ENCODE data around the gene OR10T2.

The OR10T2 gene

DNA sequence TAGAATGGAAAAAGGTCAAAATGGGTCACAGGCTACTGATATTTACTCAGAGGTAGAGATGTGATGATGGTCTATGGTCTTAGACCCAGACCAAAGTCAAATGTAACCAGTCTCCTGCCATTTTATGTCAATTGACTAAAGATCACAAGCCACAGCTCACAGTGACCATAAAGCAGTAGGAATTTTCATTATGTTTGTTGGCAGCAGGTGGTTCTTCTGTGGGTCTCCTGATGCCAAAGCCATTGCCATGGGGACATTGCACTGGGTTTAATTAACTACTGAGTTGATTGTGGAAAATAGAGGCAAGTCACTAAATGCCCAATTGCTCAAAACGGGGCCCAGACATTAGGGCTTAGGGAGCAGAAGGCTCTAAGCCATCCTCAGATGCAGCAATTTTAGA, 26.9 kb upstream of the OR10T2 start, which contains the start of gene OR10K2:
Gene OR10K2 (minus strand): TSS at position 101 of the 400 bp plus-strand sequence. CDS start 5,371 bp downstream, outside the sequence.
- Histone ChIP-seq H3K27ac (ENCODE audit: low read depth, low read length, poor library complexity, severe bottlenecking) (no peak within 1 kb of the TSS), H3K4me1 (ENCODE audit: insufficient read depth, low read length, severe bottlenecking) (no peaks in the 10 kb centered on the region), H3K9ac (ENCODE audit: low read length) (no peak within 1 kb of the TSS), H2AFZ (ENCODE audit: low read length) (no peak within 1 kb of the TSS), H3K27me3 (ENCODE audit: insufficient read depth, low read length) (no peaks in the 10 kb centered on the region), H3K79me2 (ENCODE audit: insufficient read depth, low read length) (no peaks in the 10 kb centered on the region), H3K36me3 (ENCODE audit: insufficient read depth, low read length) (no peaks in the 10 kb centered on the region), H3K9me2 (ENCODE audit: low read depth, low read length) (no peaks in the 10 kb centered on the region), H3K4me2 (ENCODE audit: low read length) (no peak within 1 kb of the TSS), H3K9me3 (ENCODE audit: low read length) (no peaks in the 10 kb centered on the region), H3K4me3 (ENCODE audit: low read depth, low read length, poor library complexity, severe bottlenecking) (no peak within 1 kb of the TSS), H4K20me1 (ENCODE audit: insufficient read depth, low read length) (no peaks in the 10 kb centered on the region), H3F3A (ENCODE audit: insufficient read depth, low read length) (no peaks in the 10 kb centered on the region)
- TF ChIP-seq, protein P1, sequence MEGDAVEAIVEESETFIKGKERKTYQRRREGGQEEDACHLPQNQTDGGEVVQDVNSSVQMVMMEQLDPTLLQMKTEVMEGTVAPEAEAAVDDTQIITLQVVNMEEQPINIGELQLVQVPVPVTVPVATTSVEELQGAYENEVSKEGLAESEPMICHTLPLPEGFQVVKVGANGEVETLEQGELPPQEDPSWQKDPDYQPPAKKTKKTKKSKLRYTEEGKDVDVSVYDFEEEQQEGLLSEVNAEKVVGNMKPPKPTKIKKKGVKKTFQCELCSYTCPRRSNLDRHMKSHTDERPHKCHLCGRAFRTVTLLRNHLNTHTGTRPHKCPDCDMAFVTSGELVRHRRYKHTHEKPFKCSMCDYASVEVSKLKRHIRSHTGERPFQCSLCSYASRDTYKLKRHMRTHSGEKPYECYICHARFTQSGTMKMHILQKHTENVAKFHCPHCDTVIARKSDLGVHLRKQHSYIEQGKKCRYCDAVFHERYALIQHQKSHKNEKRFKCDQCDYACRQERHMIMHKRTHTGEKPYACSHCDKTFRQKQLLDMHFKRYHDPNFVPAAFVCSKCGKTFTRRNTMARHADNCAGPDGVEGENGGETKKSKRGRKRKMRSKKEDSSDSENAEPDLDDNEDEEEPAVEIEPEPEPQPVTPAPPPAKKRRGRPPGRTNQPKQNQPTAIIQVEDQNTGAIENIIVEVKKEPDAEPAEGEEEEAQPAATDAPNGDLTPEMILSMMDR (IDR thresholded peaks at IDR 0.05; ENCODE audit: low read length) = no peak
- TF ChIP-seq EZH2 (IDR thresholded peaks at IDR 0.05; ENCODE audit: borderline replicate concordance, low read length) = no peak

- H3K4me1 ChIP-seq (ENCODE audit: insufficient read depth, low read length, severe bottlenecking) = no peaks in the 10 kb centered on the region
- H3K36me3 ChIP-seq (ENCODE audit: insufficient read depth, low read length) = no peaks in the 10 kb centered on the region
- H3K9me2 ChIP-seq (ENCODE audit: low read depth, low read length) = no peaks in the 10 kb centered on the region
- H3K79me2 ChIP-seq (ENCODE audit: insufficient read depth, low read length) = no peaks in the 10 kb centered on the region
- no peak overlapping the region for H3K4me3 ChIP-seq (ENCODE audit: low read depth, low read length, poor library complexity, severe bottlenecking)
- no peak overlapping the region for H3K9ac ChIP-seq (ENCODE audit: low read length)
- no peak overlapping the region for H3K27ac ChIP-seq (ENCODE audit: low read depth, low read length, poor library complexity, severe bottlenecking)
- H3K4me2 ChIP-seq (ENCODE audit: low read length) = no peak overlapping the region
- no peak overlapping the region for H2AFZ ChIP-seq (ENCODE audit: low read length)
- no peaks in the 10 kb centered on the region for H3K27me3 ChIP-seq (ENCODE audit: insufficient read depth, low read length)
- TF ChIP-seq, protein P1 (IDR thresholded peaks at IDR 0.05; ENCODE audit: low read length) = no peak
- no peak for TF ChIP-seq EZH2 (IDR thresholded peaks at IDR 0.05; ENCODE audit: borderline replicate concordance, low read length)
- no peaks in the 10 kb centered on the region for H4K20me1 ChIP-seq (ENCODE audit: insufficient read depth, low read length)
- no peaks in the 10 kb centered on the region for H3F3A ChIP-seq (ENCODE audit: insufficient read depth, low read length)
- no peaks in the 10 kb centered on the region for H3K9me3 ChIP-seq (ENCODE audit: low read length)
Measured at GRCh38 chr1:158425027-158425426, 25.8 kb upstream of the OR10T2 start.

DNA sequence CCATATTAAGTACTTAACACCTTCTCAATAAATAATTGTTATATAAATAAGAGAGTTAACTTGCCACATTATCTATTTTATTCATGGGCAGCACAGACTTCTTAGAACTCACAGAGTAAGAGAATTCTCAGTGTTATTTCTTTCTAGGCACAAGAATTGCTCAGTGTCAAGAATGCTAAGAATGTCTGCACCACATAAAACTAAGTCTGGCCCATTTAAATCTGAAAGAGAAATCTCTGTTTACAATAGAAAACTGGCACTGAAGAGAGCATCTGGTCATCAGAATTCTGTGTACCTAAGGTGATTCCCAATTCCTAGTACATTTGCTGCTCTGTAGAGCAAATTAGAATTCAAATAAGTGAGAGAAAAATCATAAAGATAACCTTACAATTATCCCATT, 22.9 kb upstream of the OR10T2 start:
- no peak overlapping the region for H3K4me2 ChIP-seq (ENCODE audit: low read length)
- TF ChIP-seq, protein P1 (IDR thresholded peaks at IDR 0.05; ENCODE audit: low read length) = no peak
- no peak for TF ChIP-seq EZH2 (IDR thresholded peaks at IDR 0.05; ENCODE audit: borderline replicate concordance, low read length)
- H3K9me2 ChIP-seq (ENCODE audit: low read depth, low read length) = no peaks in the 10 kb centered on the region
- no peaks in the 10 kb centered on the region for H3K36me3 ChIP-seq (ENCODE audit: insufficient read depth, low read length)
- no peaks in the 10 kb centered on the region for H3K9me3 ChIP-seq (ENCODE audit: low read length)
- H3K79me2 ChIP-seq (ENCODE audit: insufficient read depth, low read length) = no peaks in the 10 kb centered on the region
- no peaks in the 10 kb centered on the region for H3K27me3 ChIP-seq (ENCODE audit: insufficient read depth, low read length)
- H3F3A ChIP-seq (ENCODE audit: insufficient read depth, low read length) = no peaks in the 10 kb centered on the region
- H3K4me1 ChIP-seq (ENCODE audit: insufficient read depth, low read length, severe bottlenecking) = no peaks in the 10 kb centered on the region
- H3K27ac ChIP-seq (ENCODE audit: low read depth, low read length, poor library complexity, severe bottlenecking) = no peak overlapping the region
- no peak overlapping the region for H2AFZ ChIP-seq (ENCODE audit: low read length)
- H3K9ac ChIP-seq (ENCODE audit: low read length) = no peak overlapping the region
- no peaks in the 10 kb centered on the region for H4K20me1 ChIP-seq (ENCODE audit: insufficient read depth, low read length)
- H3K4me3 ChIP-seq (ENCODE audit: low read depth, low read length, poor library complexity, severe bottlenecking) = no peak overlapping the region

Data from OCI-LY1 (cell line).